Smooth muscle cell (in vitro differentiated cells): ENCODE results near the gene PLXNB1. TPM values are rescaled to one million over a fixed set of nuclear protein-coding genes. Genes with fewer than 3 reads are reported as not detected.

Experiments used
- DNase-seq: peaks from one replicate; lab custom pipeline; 2025; ENCODE audit not compliant: unreplicated experiment; lab: John Stamatoyannopoulos, UW
- H2AFZ ChIP-seq: fragments of 200-600 bp; sonication (generic); 2 replicates; pipeline ENCODE4 v1.6.0; 2016; ENCODE audit warnings: antibody characterized with exemption, low read depth, mild to moderate bottlenecking
- H3F3A ChIP-seq: fragments of 200-600 bp; sonication (generic); 2 replicates; pipeline ENCODE4 v1.6.0; 2017; ENCODE audit warnings: antibody characterized with exemption, low read depth
- H3K27ac ChIP-seq: fragments of 200-600 bp; sonication (generic); 2 replicates; pipeline ENCODE4 v1.5.1; 2016; ENCODE audit warnings: low read depth, mild to moderate bottlenecking
- H3K27me3 ChIP-seq: fragments of 200-600 bp; sonication (generic); 2 replicates; pipeline ENCODE4 v1.6.1; 2016; ENCODE audit warnings: low read depth, mild to moderate bottlenecking
- H3K36me3 ChIP-seq: fragments of 200-600 bp; sonication (generic); 2 replicates; pipeline ENCODE4 v1.5.1; 2016; ENCODE audit warnings: low read depth
- H3K4me1 ChIP-seq: fragments of 200-600 bp; sonication (generic); 2 replicates; pipeline ENCODE4 v1.5.1; 2016; ENCODE audit warnings: low read depth
- H3K4me2 ChIP-seq: fragments of 200-600 bp; sonication (generic); 2 replicates; pipeline ENCODE4 v1.6.0; 2016; ENCODE audit warnings: mild to moderate bottlenecking
- H3K4me3 ChIP-seq: fragments of 200-600 bp; sonication (generic); 2 replicates; pipeline ENCODE4 v1.5.1; 2016; ENCODE audit warnings: mild to moderate bottlenecking
- H3K79me2 ChIP-seq: fragments of 200-600 bp; sonication (generic); 2 replicates; pipeline ENCODE4 v1.6.0; 2016; ENCODE audit warnings: low read depth, mild to moderate bottlenecking
- H3K9ac ChIP-seq: fragments of 200-600 bp; sonication (generic); 2 replicates; pipeline ENCODE4 v1.6.0; 2016; ENCODE audit warnings: low read depth
- H3K9me3 ChIP-seq: fragments of 200-600 bp; sonication (generic); replicated peaks from 2 replicates; pipeline ENCODE4 v1.5.1; 2016; ENCODE audit warnings: low read depth
- H4K20me1 ChIP-seq: fragments of 200-600 bp; sonication (generic); 2 replicates; pipeline ENCODE4 v1.6.0; 2016; ENCODE audit warnings: low read depth
- WGBS: methylation state at CpG from one replicate; pipeline ENCODE4 v1.1.7; 2016; ENCODE audit warnings: low lambda C conversion rate; 5-methylcytosine and 5-hydroxymethylcytosine counted together
- polyA plus RNA-seq: library from polyadenylated mRNA; unstranded; fragments of >200 nt; fragmentation: Nextera tagmentation; extraction: Ambion mirVana; gene quantifications from 2 replicates; pipeline ENCODE4 v1.2.1, GENCODE V29; 2016
- total RNA-seq: library from RNA; depleted of rRNA; stranded (reverse); fragments of >200 nt; gene quantifications from 2 replicates; pipeline ENCODE4 v1.2.3, GENCODE V29; 2014
- TF ChIP-seq, protein P1 (sequence below): fragments of 200-600 bp; sonication (generic); IDR thresholded peaks from 2 replicates; pipeline ENCODE4 v1.5.1; 2017; ENCODE audit warnings: borderline replicate concordance, mild to moderate bottlenecking, antibody characterized with exemption; ENCODE audit not compliant: insufficient read depth, poor library complexity, severe bottlenecking

PLXNB1 gene
- total and polyA plus RNA-seq, 2 experiments from 2014 or later = 15.5 to 26.9 TPM

DNA sequence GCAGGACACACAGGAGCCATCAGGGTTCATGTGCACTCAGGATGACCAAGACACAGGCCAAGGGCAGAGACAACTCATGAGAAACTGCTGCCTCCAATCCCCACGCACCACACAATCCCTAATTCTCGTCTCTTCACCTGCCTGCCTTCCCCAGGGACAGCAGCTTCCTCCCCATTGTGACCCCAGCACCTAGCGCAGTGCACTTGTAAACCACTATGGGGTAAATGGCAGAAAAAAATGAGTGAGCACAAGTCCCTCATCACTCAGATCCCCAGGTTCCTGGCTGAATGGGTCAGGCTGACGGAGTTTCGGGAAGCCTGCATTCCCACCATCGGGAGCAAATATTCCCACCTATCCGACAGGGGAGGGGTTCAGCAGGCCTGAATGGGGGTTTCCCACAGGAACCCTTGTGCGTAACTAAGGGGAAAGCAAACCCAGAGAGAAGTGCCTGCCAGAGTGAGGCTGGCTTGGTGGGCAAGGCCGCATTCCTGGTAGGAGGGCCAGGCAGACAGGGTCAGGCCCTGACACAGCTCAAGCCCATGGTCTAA, 18.8 kb downstream of the PLXNB1 start:
- H3K9me3 ChIP-seq = no peaks in the 10 kb centered on the region
- no peaks in the 10 kb centered on the region for H3K36me3 ChIP-seq
- TF ChIP-seq, protein P1, sequence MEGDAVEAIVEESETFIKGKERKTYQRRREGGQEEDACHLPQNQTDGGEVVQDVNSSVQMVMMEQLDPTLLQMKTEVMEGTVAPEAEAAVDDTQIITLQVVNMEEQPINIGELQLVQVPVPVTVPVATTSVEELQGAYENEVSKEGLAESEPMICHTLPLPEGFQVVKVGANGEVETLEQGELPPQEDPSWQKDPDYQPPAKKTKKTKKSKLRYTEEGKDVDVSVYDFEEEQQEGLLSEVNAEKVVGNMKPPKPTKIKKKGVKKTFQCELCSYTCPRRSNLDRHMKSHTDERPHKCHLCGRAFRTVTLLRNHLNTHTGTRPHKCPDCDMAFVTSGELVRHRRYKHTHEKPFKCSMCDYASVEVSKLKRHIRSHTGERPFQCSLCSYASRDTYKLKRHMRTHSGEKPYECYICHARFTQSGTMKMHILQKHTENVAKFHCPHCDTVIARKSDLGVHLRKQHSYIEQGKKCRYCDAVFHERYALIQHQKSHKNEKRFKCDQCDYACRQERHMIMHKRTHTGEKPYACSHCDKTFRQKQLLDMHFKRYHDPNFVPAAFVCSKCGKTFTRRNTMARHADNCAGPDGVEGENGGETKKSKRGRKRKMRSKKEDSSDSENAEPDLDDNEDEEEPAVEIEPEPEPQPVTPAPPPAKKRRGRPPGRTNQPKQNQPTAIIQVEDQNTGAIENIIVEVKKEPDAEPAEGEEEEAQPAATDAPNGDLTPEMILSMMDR = no peak
- whole genome bisulfite sequencing = 98% methylated on average over 9 of the region's 9 CpGs
- no peaks in the 10 kb centered on the region for H3K27me3 ChIP-seq
- no peak overlapping the region for H2AFZ ChIP-seq
- no peak overlapping the region for H3K9ac ChIP-seq
- no peak overlapping the region for H3K4me3 ChIP-seq
- no peaks in the 10 kb centered on the region for H3K79me2 ChIP-seq
- no peaks in the 10 kb centered on the region for H3K4me1 ChIP-seq
- no peaks in the 10 kb centered on the region for H4K20me1 ChIP-seq
- H3F3A ChIP-seq = no peaks in the 10 kb centered on the region
- DNase-seq = no peak
- no peak overlapping the region for H3K4me2 ChIP-seq
- no peak overlapping the region for H3K27ac ChIP-seq

DNA sequence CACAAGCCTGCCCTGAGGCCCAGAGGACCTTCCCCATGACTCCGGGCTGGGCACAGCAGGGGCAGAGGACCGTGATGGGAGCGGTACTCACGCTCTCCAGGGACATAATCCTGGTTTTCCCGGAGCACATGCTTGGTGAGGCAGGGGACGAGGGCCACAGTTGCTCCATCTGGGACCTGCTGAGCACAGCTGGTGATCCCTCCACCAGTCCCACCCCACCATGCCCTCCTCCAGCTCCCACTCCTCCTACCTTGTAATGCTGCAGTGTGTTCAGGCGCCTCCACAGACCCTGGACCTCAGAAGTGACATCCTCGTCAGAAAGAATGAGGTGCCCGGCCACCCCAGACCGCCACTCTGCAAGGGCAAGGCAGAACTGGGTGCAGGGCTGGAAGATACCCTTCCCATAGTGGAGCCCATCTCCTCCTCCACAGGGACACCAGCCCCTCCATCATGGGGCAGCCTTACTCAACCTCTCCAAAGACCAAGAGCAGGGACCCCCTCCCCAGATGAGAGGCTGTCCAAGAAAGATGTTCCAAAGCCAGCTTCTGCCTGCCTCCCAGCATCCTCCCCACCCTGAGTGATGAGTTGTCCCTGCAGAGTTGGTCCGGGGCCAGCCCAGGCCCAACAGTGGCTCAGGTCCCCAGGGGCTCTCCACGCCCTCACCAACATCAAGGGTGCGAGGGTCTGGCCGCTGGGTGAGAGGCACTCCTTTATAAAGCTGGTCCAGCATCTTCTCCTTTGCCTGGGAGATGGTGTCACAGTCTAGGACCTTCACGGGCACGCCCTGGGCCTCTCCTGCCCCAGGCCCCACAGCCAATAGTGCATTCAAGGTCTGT, 19.5 kb downstream of the PLXNB1 start:
- H3K4me3 ChIP-seq = no peak overlapping the region
- no peaks in the 10 kb centered on the region for H3K9me3 ChIP-seq
- H3K4me1 ChIP-seq = no peaks in the 10 kb centered on the region
- no peaks in the 10 kb centered on the region for H3K36me3 ChIP-seq
- no peaks in the 10 kb centered on the region for H3K27me3 ChIP-seq
- no peak overlapping the region for H2AFZ ChIP-seq
- no peak overlapping the region for H3K4me2 ChIP-seq
- no peak overlapping the region for H3K27ac ChIP-seq
- no peaks in the 10 kb centered on the region for H3F3A ChIP-seq
- H3K9ac ChIP-seq = no peak overlapping the region
- TF ChIP-seq, protein P1 = no peak
- no peaks in the 10 kb centered on the region for H3K79me2 ChIP-seq
- H4K20me1 ChIP-seq = no peaks in the 10 kb centered on the region
- WGBS = 99% methylated on average over 16 of the region's 16 CpGs
- no peak for DNase-seq

DNA sequence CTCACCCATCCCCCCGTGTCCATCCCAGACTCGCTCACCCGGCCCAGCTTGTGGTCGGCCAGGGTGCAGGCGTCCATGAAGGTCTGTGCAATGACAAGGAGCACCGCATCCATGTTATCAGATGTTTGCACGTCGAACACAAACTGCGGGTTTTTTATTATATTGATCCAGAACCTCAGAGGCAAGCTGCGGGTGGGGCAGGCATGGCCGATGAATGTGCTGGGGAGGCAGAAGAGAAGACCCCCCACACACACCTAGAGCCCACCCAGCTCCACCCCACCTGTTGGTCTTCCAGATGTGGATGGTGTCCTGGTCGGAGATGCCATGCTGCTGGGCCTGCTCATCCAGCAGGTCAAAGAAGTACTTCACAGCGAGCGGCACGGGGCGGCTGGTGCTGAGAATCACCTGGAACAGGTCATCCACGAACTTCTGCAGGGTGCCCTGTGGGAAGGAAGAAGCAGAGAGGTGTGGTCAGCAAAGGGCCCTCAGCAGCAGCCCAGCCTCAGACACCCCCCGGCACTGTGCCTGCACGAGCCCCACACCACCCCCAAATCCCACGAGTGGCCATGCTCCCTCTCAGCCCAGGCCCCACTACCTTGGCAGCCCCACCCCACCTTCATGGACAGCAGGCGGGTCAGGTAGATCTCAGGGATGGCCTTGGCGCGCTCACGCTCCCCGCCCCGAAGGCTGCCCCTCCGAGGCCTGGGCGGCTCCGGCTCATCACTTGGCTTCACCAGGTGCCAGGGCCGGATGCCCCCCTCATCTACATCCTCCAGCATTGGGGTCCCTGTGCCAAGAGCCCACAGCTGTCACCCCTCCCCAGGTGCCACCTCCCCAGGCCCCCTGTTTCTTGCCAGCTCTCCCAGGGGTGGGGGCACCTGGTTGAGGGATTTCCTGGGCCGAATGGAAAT, 20.3 kb downstream of the PLXNB1 start:
- H3K79me2 ChIP-seq = no peaks in the 10 kb centered on the region
- DNase-seq = no peak

More for the DNA sequence above, 20.3 kb downstream of the PLXNB1 start:
- H3K4me3 ChIP-seq = no peak overlapping the region
- WGBS = 96% methylated on average over 31 of the region's 31 CpGs
- H3K9ac ChIP-seq = no peak overlapping the region
- no peaks in the 10 kb centered on the region for H3K27me3 ChIP-seq
- H2AFZ ChIP-seq = no peak overlapping the region
- H3F3A ChIP-seq = no peaks in the 10 kb centered on the region
- no peaks in the 10 kb centered on the region for H3K4me1 ChIP-seq
- no peak overlapping the region for H3K4me2 ChIP-seq
- H3K27ac ChIP-seq = no peak overlapping the region
- H3K9me3 ChIP-seq = no peaks in the 10 kb centered on the region
- no peaks in the 10 kb centered on the region for H4K20me1 ChIP-seq
- TF ChIP-seq, protein P1 = no peak
- H3K36me3 ChIP-seq = no peaks in the 10 kb centered on the region
